SK-N-SH (cell line): ENCODE results near the gene ATP1A1. TPM values are rescaled to one million over a fixed set of nuclear protein-coding genes. Genes with fewer than 3 reads are reported as not detected.

ENCODE experiments used
- CTCF ChIA-PET: fragments of 300-600, 350-600 bp; formaldehyde crosslinking; extraction: SDS; loops from one replicate; lab custom pipeline; 2021; lab: Yijun Ruan, JAX
- POLR2A ChIA-PET: fragments of 350-600 bp; sonication (Branson Sonifier 250); formaldehyde crosslinking; extraction: SDS; loops from one replicate; lab custom pipeline; 2020; ENCODE audit warnings: antibody characterized with exemption, inconsistent platforms; lab: Yijun Ruan, JAX
- DNase-seq: peaks from one replicate; pipeline ENCODE4 v3.0.0; 2012
- H2AFZ ChIP-seq: fragments of 200-600 bp; sonication (generic); 2 replicates; pipeline ENCODE4 v1.8.1; 2016; ENCODE audit warnings: antibody characterized with exemption, mild to moderate bottlenecking, low read depth
- H3F3A ChIP-seq: fragments of 200-600 bp; sonication (generic); replicated peaks from 2 replicates; pipeline ENCODE3; 2016; ENCODE audit warnings: antibody characterized with exemption, mild to moderate bottlenecking; ENCODE audit not compliant: insufficient read depth
- H3K27ac ChIP-seq, 2 experiments: fragments of 200-500 bp in 1 of 2; fragments of 200-600 bp in 1 of 2; sonication (Bioruptor generic) in 1 of 2; sonication (generic), shearing (Covaris generic) in 1 of 2; 2 replicates each; pipeline versions ENCODE4 v1.5.1 to v1.6.1; 2014 to 2016; ENCODE audit warnings: low read depth in 2 of 2, inconsistent platforms in 1 of 2, low read length in 1 of 2, mild to moderate bottlenecking in 1 of 2, mixed read lengths in 1 of 2
- H3K27me3 ChIP-seq: fragments of 200-600 bp; sonication (generic), shearing (Covaris generic); 2 replicates; pipeline ENCODE4 v1.6.1; 2016; ENCODE audit warnings: mixed run types; ENCODE audit not compliant: insufficient read depth
- H3K36me3 ChIP-seq, 2 experiments: fragments of 200-500 bp in 1 of 2; fragments of 200-600 bp in 1 of 2; sonication (Bioruptor generic) in 1 of 2; sonication (generic) in 1 of 2; replicated peaks in 1 of 2; 2 replicates each; pipeline versions ENCODE3 to v1.5.1; 2014 to 2016; ENCODE audit warnings: low read length in 1 of 2, mild to moderate bottlenecking in 1 of 2; ENCODE audit not compliant: insufficient read depth in 2 of 2, control insufficient read depth in 1 of 2
- H3K4me1 ChIP-seq, 2 experiments: fragments of 200-500 bp in 1 of 2; fragments of 200-600 bp in 1 of 2; sonication (Bioruptor generic) in 1 of 2; sonication (generic), shearing (Covaris generic) in 1 of 2; 2 replicates each; pipeline versions ENCODE4 v1.5.1 to v1.6.1; 2014 to 2016; ENCODE audit warnings: low read depth in 1 of 2, low read length in 1 of 2, mixed run types in 1 of 2; ENCODE audit not compliant: insufficient read depth in 2 of 2, control insufficient read depth in 1 of 2
- H3K4me2 ChIP-seq: fragments of 200-600 bp; sonication (generic), shearing (Covaris generic); 2 replicates; pipeline ENCODE4 v1.6.1; 2017; ENCODE audit warnings: mixed run types
- H3K4me3 ChIP-seq, 2 experiments: fragments of 200-500 bp in 1 of 2; fragments of 200-600 bp in 1 of 2; sonication (Bioruptor generic) in 1 of 2; sonication (generic), shearing (Covaris generic) in 1 of 2; 2 replicates each; pipeline versions ENCODE4 v1.5.1 to v1.8.1; 2014 to 2016; ENCODE audit warnings: low read depth in 2 of 2, inconsistent platforms in 1 of 2, low read length in 1 of 2, mild to moderate bottlenecking in 1 of 2, mixed read lengths in 1 of 2, moderate library complexity in 1 of 2
- H3K79me2 ChIP-seq: fragments of 200-600 bp; sonication (generic); 2 replicates; pipeline ENCODE4 v1.8.1; 2017; ENCODE audit warnings: mild to moderate bottlenecking; ENCODE audit not compliant: insufficient read depth
- H3K9ac ChIP-seq: fragments of 200-600 bp; sonication (generic); 2 replicates; pipeline ENCODE4 v1.6.1; 2017; ENCODE audit warnings: mixed run types
- H3K9me2 ChIP-seq: fragments of 200-600 bp; sonication (generic); 2 replicates; pipeline ENCODE4 v1.6.1; 2017; ENCODE audit warnings: mixed run types
- H3K9me3 ChIP-seq: fragments of 200-600 bp; sonication (generic); 2 replicates; pipeline ENCODE4 v1.6.1; 2017; ENCODE audit warnings: mixed run types, mild to moderate bottlenecking, moderate library complexity
- H4K20me1 ChIP-seq: fragments of 200-600 bp; sonication (generic); 2 replicates; pipeline ENCODE4 v1.6.1; 2017; ENCODE audit warnings: mild to moderate bottlenecking, mixed run types; ENCODE audit not compliant: insufficient read depth
- CHD2 ChIP-seq: fragments of 150-350 bp; IDR thresholded peaks from 2 replicates; pipeline ENCODE4 v1.6.1; 2018; ENCODE audit warnings: low read length; ENCODE audit not compliant: partially characterized antibody
- ELF1 ChIP-seq: IDR thresholded peaks from 2 replicates; pipeline ENCODE4 v1.4.0; 2012
- EP300 ChIP-seq, 2 experiments: IDR thresholded peaks; 2 replicates each; pipeline versions ENCODE4 v1.4.0 to v1.6.1; 2012; ENCODE audit warnings: borderline replicate concordance in 1 of 2, low read depth in 1 of 2, low read length in 1 of 2
- FOSL2 ChIP-seq: IDR thresholded peaks from 2 replicates; pipeline ENCODE4 v1.4.0; 2012; ENCODE audit warnings: low read depth, mild to moderate bottlenecking, moderate library complexity, borderline replicate concordance
- FOXM1 ChIP-seq: IDR thresholded peaks from 2 replicates; pipeline ENCODE4 v1.4.0; 2012; ENCODE audit warnings: low read depth, mild to moderate bottlenecking
- GATA2 ChIP-seq: sonication (generic); formaldehyde crosslinking; IDR thresholded peaks from 2 replicates; pipeline ENCODE4 v1.5.0; 2020; ENCODE audit warnings: mild to moderate bottlenecking, missing genetic modification reagents
- NFIC ChIP-seq: IDR thresholded peaks from 2 replicates; pipeline ENCODE4 v1.4.0; 2012; ENCODE audit warnings: borderline replicate concordance
- PBX3 ChIP-seq: IDR thresholded peaks from 2 replicates; pipeline ENCODE4; 2012
- POLR2AphosphoS5 ChIP-seq: IDR thresholded peaks from 2 replicates; pipeline ENCODE4 v1.6.1; 2012; ENCODE audit warnings: low read depth, low read length
- RAD21 ChIP-seq: IDR thresholded peaks from 2 replicates; pipeline ENCODE4 v1.6.1; 2012; ENCODE audit warnings: mild to moderate bottlenecking, low read length
- RCOR1 ChIP-seq: fragments of 150-350 bp; IDR thresholded peaks from 2 replicates; pipeline ENCODE4 v1.6.1; 2017; ENCODE audit warnings: antibody characterized with exemption, low read length
- RFX5 ChIP-seq: IDR thresholded peaks from 2 replicates; pipeline ENCODE4 v1.6.1; 2012; ENCODE audit warnings: mild to moderate bottlenecking, improper control_type of control experiment, low read length
- RXRA ChIP-seq: IDR thresholded peaks from 2 replicates; pipeline ENCODE4 v1.4.0; 2012; ENCODE audit warnings: low read depth, mild to moderate bottlenecking, borderline replicate concordance
- SIN3A ChIP-seq: IDR thresholded peaks from 2 replicates; pipeline ENCODE4 v1.6.1; 2012; ENCODE audit warnings: low read depth, mild to moderate bottlenecking, low read length, moderate library complexity, borderline replicate concordance
- SMC3 ChIP-seq: IDR thresholded peaks from 2 replicates; pipeline ENCODE4 v1.6.1; 2012; ENCODE audit warnings: low read depth, low read length, improper control_type of control experiment
- TAF1 ChIP-seq: IDR thresholded peaks from 2 replicates; pipeline ENCODE4 v1.6.1; 2012; ENCODE audit warnings: low read depth, mild to moderate bottlenecking, low read length, moderate library complexity, borderline replicate concordance
- TEAD4 ChIP-seq: IDR thresholded peaks from 2 replicates; pipeline ENCODE4 v1.4.0; 2012; ENCODE audit warnings: mild to moderate bottlenecking, borderline replicate concordance; ENCODE audit not compliant: insufficient read depth
- WGBS: methylation state at CpG from one replicate; pipeline ENCODE4 v1.1.6; 2017; ENCODE audit warnings: low lambda C conversion rate; 5-methylcytosine and 5-hydroxymethylcytosine counted together
- polyA plus RNA-seq, 3 experiments: library from polyadenylated mRNA; depleted of rRNA; stranded (reverse); fragments of >200 nt; gene quantifications; 2 replicates each; pipeline ENCODE4 v1.2.3, GENCODE V29; 2012
- TF ChIP-seq, protein P1 (sequence below): IDR thresholded peaks from 2 replicates; pipeline ENCODE4 v1.4.0; 2012; ENCODE audit warnings: low read depth, borderline replicate concordance
- TF ChIP-seq, protein P2 (sequence below): fragments of 150-350 bp; IDR thresholded peaks from 2 replicates; pipeline ENCODE4 v1.6.1; 2016; ENCODE audit warnings: mild to moderate bottlenecking, low read depth, low read length

The ATP1A1 gene
- polyA plus RNA-seq, 1 of the 3 experiments (the other 2 are of a cell fraction), result 233 TPM

DNA sequence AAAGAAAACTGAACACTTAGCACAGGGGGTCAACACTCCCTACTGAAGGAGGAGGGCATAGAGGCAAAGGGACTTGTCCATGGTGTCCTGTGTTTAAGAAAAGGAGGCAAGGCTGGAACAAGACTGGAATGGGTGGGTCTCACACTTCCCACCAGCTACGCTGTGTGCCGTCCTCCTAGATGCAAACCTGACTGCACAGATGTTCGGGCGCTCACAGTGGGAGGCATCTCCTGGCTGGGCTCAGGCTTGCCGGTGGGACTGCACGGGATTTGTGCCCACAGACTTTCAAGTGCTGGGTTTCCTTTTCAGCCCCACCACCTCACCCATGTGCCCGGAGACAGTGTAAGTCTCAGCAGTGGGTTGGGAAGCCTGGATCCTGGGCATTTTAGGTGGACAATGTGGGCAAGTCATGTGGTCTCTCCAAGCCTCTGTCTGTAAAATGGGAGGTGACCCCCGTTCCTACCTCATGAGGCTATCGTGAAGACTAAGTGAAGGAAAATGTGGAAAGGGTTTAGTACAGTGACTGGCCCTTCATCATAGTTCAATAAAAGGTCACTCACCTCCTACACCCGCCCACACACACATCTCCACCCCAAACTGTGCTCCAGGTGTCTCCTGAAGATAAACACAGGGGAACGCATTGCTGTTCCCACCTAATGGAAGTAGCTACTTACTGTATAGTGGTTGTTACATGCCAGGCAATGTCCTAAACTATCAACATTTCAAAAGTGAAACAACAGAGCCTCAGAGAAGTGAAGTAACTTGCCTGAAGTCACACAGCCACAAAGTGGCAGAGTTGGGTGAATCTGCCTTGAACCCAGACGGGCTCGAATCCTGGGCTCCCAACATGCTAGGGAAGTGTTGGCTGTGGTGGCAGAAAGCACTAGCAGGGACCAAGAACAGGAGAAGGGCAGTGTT, 36.0 kb downstream of the ATP1A1 start:
- H4K20me1 ChIP-seq, result no peaks in the 10 kb centered on the region
- CTCF ChIA-PET, result interaction anchor here (4.8 kb wide), 1 partner anchor 76 kb away, joined by 22 read pairs; no protein-coding TSS in a partner anchor
- TF ChIP-seq RAD21, result no peak
- TF ChIP-seq POLR2AphosphoS5, result no peak
- TF ChIP-seq FOSL2, result no peak
- no peak for TF ChIP-seq SMC3
- no peak for TF ChIP-seq NFIC
- TF ChIP-seq SIN3A, result no peak

DNA sequence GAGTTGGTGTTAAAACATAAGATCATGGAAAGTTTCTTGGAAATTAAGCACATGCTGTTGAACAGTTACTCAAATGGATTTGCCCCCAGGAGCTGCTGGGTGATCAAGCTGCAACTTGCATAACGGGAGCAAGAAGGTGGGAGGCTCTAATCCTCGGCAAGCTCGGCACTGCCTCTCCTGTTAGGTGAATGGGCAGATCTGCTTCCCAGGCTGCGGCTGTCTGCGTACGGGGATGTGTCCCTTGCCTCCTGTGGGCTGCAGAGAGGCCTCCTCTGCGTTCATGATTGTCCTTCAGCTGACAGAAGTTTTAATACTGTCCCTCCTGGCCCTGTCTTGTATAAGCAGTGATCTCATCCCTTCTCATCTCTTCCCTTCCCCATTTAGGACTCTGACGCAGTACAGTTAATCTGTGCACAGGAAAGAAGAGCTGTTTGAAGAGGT, 36.7 kb downstream of the ATP1A1 start:
- Histone ChIP-seq H3K4me1 (0 out of 4 replicates have a peak, but pooled peaks cover 0 to 4% of the 10 kb centered on the region in 2 experiments), H3K9me2 (no peaks in the 10 kb centered on the region), H3K9me3 (no peaks in the 10 kb centered on the region), H4K20me1 (no peaks in the 10 kb centered on the region), H3K9ac (no peak overlapping the region), H3K4me3 (no peak overlapping the region), H3K27me3 (no peaks in the 10 kb centered on the region), H2AFZ (no peak overlapping the region), H3F3A (no peaks in the 10 kb centered on the region), H3K4me2 (no peak overlapping the region), H3K36me3 (peaks cover 15 to 40% of the 10 kb centered on the region in 2 experiments), H3K79me2 (no peaks in the 10 kb centered on the region), H3K27ac (no peak overlapping the region)
- CTCF ChIA-PET, result interaction anchor here (0.9 to 4.8 kb wide), 3 partner anchors 13 to 89 kb away, joined by 4 to 22 read pairs (median 4); no protein-coding TSS in a partner anchor
- TF ChIP-seq SMC3, result no peak
- no peak for TF ChIP-seq EP300 (IDR thresholded peaks at IDR 0.05; ENCODE audit: borderline replicate concordance in 1 of 2, low read depth in 1 of 2, low read length in 1 of 2)
- no peak for TF ChIP-seq TAF1
- TF ChIP-seq, protein P1, sequence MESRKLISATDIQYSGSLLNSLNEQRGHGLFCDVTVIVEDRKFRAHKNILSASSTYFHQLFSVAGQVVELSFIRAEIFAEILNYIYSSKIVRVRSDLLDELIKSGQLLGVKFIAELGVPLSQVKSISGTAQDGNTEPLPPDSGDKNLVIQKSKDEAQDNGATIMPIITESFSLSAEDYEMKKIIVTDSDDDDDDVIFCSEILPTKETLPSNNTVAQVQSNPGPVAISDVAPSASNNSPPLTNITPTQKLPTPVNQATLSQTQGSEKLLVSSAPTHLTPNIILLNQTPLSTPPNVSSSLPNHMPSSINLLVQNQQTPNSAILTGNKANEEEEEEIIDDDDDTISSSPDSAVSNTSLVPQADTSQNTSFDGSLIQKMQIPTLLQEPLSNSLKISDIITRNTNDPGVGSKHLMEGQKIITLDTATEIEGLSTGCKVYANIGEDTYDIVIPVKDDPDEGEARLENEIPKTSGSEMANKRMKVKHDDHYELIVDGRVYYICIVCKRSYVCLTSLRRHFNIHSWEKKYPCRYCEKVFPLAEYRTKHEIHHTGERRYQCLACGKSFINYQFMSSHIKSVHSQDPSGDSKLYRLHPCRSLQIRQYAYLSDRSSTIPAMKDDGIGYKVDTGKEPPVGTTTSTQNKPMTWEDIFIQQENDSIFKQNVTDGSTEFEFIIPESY, result no peak
- TF ChIP-seq FOSL2, result no peak
- TF ChIP-seq FOXM1, result no peak
- no peak for TF ChIP-seq TEAD4
- no peak for TF ChIP-seq CHD2
- no peak for TF ChIP-seq RXRA
- no peak for TF ChIP-seq PBX3
- TF ChIP-seq POLR2AphosphoS5, result no peak
- TF ChIP-seq ELF1, result no peak
- TF ChIP-seq RFX5, result no peak
- TF ChIP-seq, protein P2, sequence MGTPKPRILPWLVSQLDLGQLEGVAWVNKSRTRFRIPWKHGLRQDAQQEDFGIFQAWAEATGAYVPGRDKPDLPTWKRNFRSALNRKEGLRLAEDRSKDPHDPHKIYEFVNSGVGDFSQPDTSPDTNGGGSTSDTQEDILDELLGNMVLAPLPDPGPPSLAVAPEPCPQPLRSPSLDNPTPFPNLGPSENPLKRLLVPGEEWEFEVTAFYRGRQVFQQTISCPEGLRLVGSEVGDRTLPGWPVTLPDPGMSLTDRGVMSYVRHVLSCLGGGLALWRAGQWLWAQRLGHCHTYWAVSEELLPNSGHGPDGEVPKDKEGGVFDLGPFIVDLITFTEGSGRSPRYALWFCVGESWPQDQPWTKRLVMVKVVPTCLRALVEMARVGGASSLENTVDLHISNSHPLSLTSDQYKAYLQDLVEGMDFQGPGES, result no peak
- TF ChIP-seq RCOR1, result no peak
- TF ChIP-seq GATA2 (CRISPR knock-in tag), result no peak
- POLR2A ChIA-PET, result interaction anchor here (1.0 kb wide), 1 partner anchor 9 kb away, joined by 3 read pairs; no protein-coding TSS in a partner anchor
- 94% methylated on average over 4 of the region's 8 CpGs for WGBS
- no peak for DNase-seq

More for the DNA sequence above, 36.0 kb downstream of the ATP1A1 start:
- Histone ChIP-seq H3K9me3 (no peaks in the 10 kb centered on the region), H3F3A (no peaks in the 10 kb centered on the region), H3K36me3 (peaks cover 16 to 47% of the 10 kb centered on the region in 2 experiments), H3K9ac (no peak overlapping the region), H3K4me3 (no peak overlapping the region), H3K79me2 (no peaks in the 10 kb centered on the region), H3K27me3 (no peaks in the 10 kb centered on the region), H3K9me2 (no peaks in the 10 kb centered on the region), H2AFZ (no peak overlapping the region), H3K4me1 (0 out of 4 replicates have a peak, but pooled peaks cover 0 to 4% of the 10 kb centered on the region in 2 experiments), H3K4me2 (no peak overlapping the region), H3K27ac (no peak overlapping the region)
- no peak for DNase-seq
- POLR2A ChIA-PET, result interaction anchor here (1.2 kb wide), 1 partner anchor 9 kb away, joined by 3 read pairs; no protein-coding TSS in a partner anchor
- 95% methylated on average over 11 of the region's 13 CpGs for WGBS
